GM23338 (cell line): ENCODE measurements around the gene MFRP. TPM values are rescaled to one million over a fixed set of nuclear protein-coding genes. Genes with fewer than 3 reads are reported as not detected.
A peak's percentile ranks its signal among the peaks of the same experiment; 100 is the strongest.

ENCODE experiments used
- ATAC-seq: fragments of 200-7000 bp; cut with Tn5 transposase; 3 replicates; pipeline ENCODE4 v1.9.1; 2020
- DNase-seq: peaks from one replicate; pipeline ENCODE4 v3.0.0-alpha.2; 2015; ENCODE audit warnings: low spot score
- H2AFZ ChIP-seq: fragments of 200-600 bp; sonication (generic); 2 replicates; pipeline ENCODE4 v1.8.0; 2016; ENCODE audit warnings: antibody characterized with exemption, mild to moderate bottlenecking, moderate library complexity
- H3F3A ChIP-seq: fragments of 200-600 bp; sonication (generic); replicated peaks from 2 replicates; pipeline ENCODE4 v1.8.0; 2017; ENCODE audit warnings: antibody characterized with exemption, mixed run types, low read depth
- H3K27ac ChIP-seq: fragments of 200-600 bp; sonication (generic); 2 replicates; pipeline ENCODE4 v1.6.1; 2016; ENCODE audit warnings: low read depth
- H3K27me3 ChIP-seq: fragments of 200-600 bp; sonication (generic); 2 replicates; pipeline ENCODE4 v1.8.0; 2016; ENCODE audit warnings: mild to moderate bottlenecking, mixed run types, moderate library complexity; ENCODE audit not compliant: insufficient read depth
- H3K36me3 ChIP-seq: fragments of 200-600 bp; sonication (generic); 2 replicates; pipeline ENCODE4 v1.8.0; 2016; ENCODE audit warnings: mild to moderate bottlenecking; ENCODE audit not compliant: insufficient read depth
- H3K4me1 ChIP-seq: fragments of 200-600 bp; sonication (generic); 2 replicates; pipeline ENCODE4 v1.8.0; 2016; ENCODE audit warnings: mild to moderate bottlenecking, moderate library complexity; ENCODE audit not compliant: insufficient read depth
- H3K4me2 ChIP-seq: fragments of 200-600 bp; sonication (generic); 2 replicates; pipeline ENCODE4 v1.7.1; 2017; ENCODE audit warnings: mixed run types
- H3K4me3 ChIP-seq: fragments of 200-600 bp; sonication (generic); 2 replicates; pipeline ENCODE4 v1.6.1; 2016; ENCODE audit warnings: mixed run types
- H3K79me2 ChIP-seq: fragments of 200-600 bp; sonication (generic); replicated peaks from 2 replicates; pipeline ENCODE4 v1.8.0; 2017; ENCODE audit warnings: mild to moderate bottlenecking; ENCODE audit not compliant: insufficient read depth
- H3K9me2 ChIP-seq: fragments of 200-600 bp; sonication (generic); 2 replicates; pipeline ENCODE4 v1.8.0; 2017; ENCODE audit not compliant: insufficient read depth
- H4K20me1 ChIP-seq: fragments of 200-600 bp; sonication (generic); replicated peaks from 2 replicates; pipeline ENCODE4 v1.8.0; 2017; ENCODE audit warnings: mild to moderate bottlenecking; ENCODE audit not compliant: insufficient read depth
- H3K27ac Mint-ChIP-seq: 2 replicates; pipeline ENCODE4 v1.8.0; 2020; ENCODE audit warnings: inconsistent platforms, mild to moderate bottlenecking, moderate library complexity, mixed read lengths
- H3K27me3 Mint-ChIP-seq: 3 replicates; pipeline ENCODE4 v1.8.0; 2022; ENCODE audit warnings: low read depth, mild to moderate bottlenecking, moderate library complexity, mixed read lengths, inconsistent platforms; ENCODE audit not compliant: insufficient read depth, poor library complexity
- H3K36me3 Mint-ChIP-seq: 3 replicates; pipeline ENCODE4 v1.8.0; 2021; ENCODE audit warnings: low read depth, mild to moderate bottlenecking, inconsistent platforms, moderate library complexity, mixed read lengths
- H3K4me1 Mint-ChIP-seq: 3 replicates; pipeline ENCODE4 v1.8.0; 2020; ENCODE audit warnings: mild to moderate bottlenecking, inconsistent platforms, mixed read lengths
- H3K4me3 Mint-ChIP-seq: 3 replicates; pipeline ENCODE4 v1.8.0; 2021; ENCODE audit warnings: moderate library complexity, mild to moderate bottlenecking, inconsistent platforms, mixed read lengths
- H3K9me3 Mint-ChIP-seq: 3 replicates; pipeline ENCODE4 v1.8.0; 2020; ENCODE audit warnings: moderate library complexity, mild to moderate bottlenecking, inconsistent platforms, mixed read lengths
- CREB1 ChIP-seq: fragments of 250-450 bp; sonication (Bioruptor Pico); IDR thresholded peaks from 2 replicates; pipeline ENCODE4 v1.5.0; 2020; ENCODE audit warnings: low read depth, mild to moderate bottlenecking, moderate library complexity
- CTCF ChIP-seq, 2 experiments: fragments of 200-600 bp in 1 of 2; sonication (generic) in 1 of 2; conservative IDR thresholded peaks; 2 replicates each; pipeline versions ENCODE4 v1.5.1 to v1.6.1; 2016 to 2017; ENCODE audit warnings: antibody characterized with exemption in 2 of 2, low read depth in 2 of 2, mild to moderate bottlenecking in 2 of 2, moderate library complexity in 1 of 2
- REST ChIP-seq: IDR thresholded peaks from one replicate; pipeline ENCODE4 v1.6.1; 2018; ENCODE audit warnings: antibody characterized with exemption; ENCODE audit not compliant: unreplicated experiment
- ZNF114 ChIP-seq: fragments of 250-450 bp; sonication (Bioruptor Pico); IDR thresholded peaks from 2 replicates; pipeline ENCODE4 v1.5.0; 2020; ENCODE audit warnings: mild to moderate bottlenecking, moderate library complexity
- ZNF462 ChIP-seq: fragments of 250-450 bp; sonication (Bioruptor Pico); IDR thresholded peaks from 2 replicates; pipeline ENCODE4 v1.5.0; 2020; ENCODE audit warnings: mild to moderate bottlenecking, moderate library complexity
- polyA plus RNA-seq: library from polyadenylated mRNA; unstranded; fragments of >200 nt; fragmentation: Nextera tagmentation; extraction: Ambion mirVana; gene quantifications from 2 replicates; pipeline ENCODE4 v1.2.1, GENCODE V29; 2016
- total RNA-seq: library from RNA; depleted of rRNA; stranded (reverse); fragments of >200 nt; shearing (Covaris generic); gene quantifications from 2 replicates; pipeline ENCODE4 v1.2.3, GENCODE V29; 2014

MFRP gene
- total and polyA plus RNA-seq, 2 experiments from 2014 or later, result 0.03 TPM; not detected in 1

- Histone ChIP-seq H3K27me3 (peaks cover 21% of the 10 kb centered on the region), H3K4me1 (peaks cover 39% of the 10 kb centered on the region), H3K4me3 (peak within 1 kb of the TSS; percentile 68), H3K27ac (no peak within 1 kb of the TSS), H3F3A (peaks cover 10% of the 10 kb centered on the region; the same call in 1 of the 2 replicates), H3K4me2 (peak within 1 kb of the TSS; percentile 87), H3K9me2 (no peaks in the 10 kb centered on the region), H2AFZ (peak within 1 kb of the TSS; percentile 99), H4K20me1 (no peaks in the 10 kb centered on the region), H3K79me2 (no peaks in the 10 kb centered on the region), H3K36me3 (no peaks in the 10 kb centered on the region)
- Mint-ChIP-seq H3K4me3 (no peak within 1 kb of the TSS), H3K9me3 (no peaks in the 10 kb centered on the region), H3K4me1 (peaks cover 33% of the 10 kb centered on the region), H3K36me3 (no peaks in the 10 kb centered on the region), H3K27ac (no peak within 1 kb of the TSS; the same call in none of the 2 replicates), H3K27me3 (peaks cover 22% of the 10 kb centered on the region)
- TF ChIP-seq REST (no peak), ZNF114 (CRISPR knock-in tag) (no peak), ZNF462 (CRISPR knock-in tag) (no peak), CREB1 (CRISPR knock-in tag) (peak; percentile 96), CTCF (conservative IDR thresholded peaks at IDR 0.05; ENCODE audit: low read depth in 2 of 2) (peak; percentile 71 to 83)
- peak; percentile 77 for ATAC-seq
- peak; percentile 97 for DNase-seq
Measured at GRCh38 chr11:119381181-119381988, 34.9 kb upstream of the MFRP start, which contains the start of gene USP2. USP2 (minus strand) TSS chr11:119381690; CDS start chr11:119373480, 8,210 bp downstream.
